H1 (cell line): ENCODE data around the gene CTTNBP2. TPM values are rescaled to one million over a fixed set of nuclear protein-coding genes. Genes with fewer than 3 reads are reported as not detected.

ENCODE experiments used
- CTCF ChIA-PET: fragments of 300-600 bp; sonication (Branson Sonifier 250); formaldehyde crosslinking; loops from one replicate; lab custom pipeline; 2021; ENCODE audit not compliant: partially characterized antibody; lab: Charles Lee
- POLR2A ChIA-PET: fragments of 300-600 bp; sonication (Branson Sonifier 250); formaldehyde crosslinking; loops from one replicate; lab custom pipeline; 2021; ENCODE audit warnings: inconsistent platforms; ENCODE audit not compliant: partially characterized antibody; lab: Charles Lee
- DNase-seq, 2 experiments: peaks; one replicate each; pipeline versions ENCODE4 v3.0.0 to v3.0.0-alpha.2; 2010 to 2022; ENCODE audit warnings: low spot score in 2 of 2, low read depth in 1 of 2, mixed read lengths in 1 of 2
- FAIRE-seq: peaks from 2 replicates; lab custom pipeline; 2011; peaks lifted over from hg19 to GRCh38; lab: Jason Lieb, UNC
- H2AFZ ChIP-seq: 2 replicates; pipeline ENCODE4 v1.8.1; 2012; ENCODE audit warnings: low read length, inconsistent platforms
- H2AK5ac ChIP-seq: 2 replicates; pipeline ENCODE4 v1.6.1; 2013; ENCODE audit warnings: low read depth, low read length
- H2BK120ac ChIP-seq: replicated peaks from 2 replicates; pipeline ENCODE3; 2013; ENCODE audit warnings: low read depth, low read length, inconsistent platforms
- H2BK12ac ChIP-seq: 2 replicates; pipeline ENCODE4 v1.6.1; 2013; ENCODE audit warnings: low read depth, low read length
- H2BK15ac ChIP-seq: 2 replicates; pipeline ENCODE4 v1.6.1; 2013; ENCODE audit warnings: low read length
- H2BK20ac ChIP-seq: 2 replicates; pipeline ENCODE4 v1.6.1; 2013; ENCODE audit warnings: low read length
- H2BK5ac ChIP-seq: 2 replicates; pipeline ENCODE4 v1.6.1; 2013; ENCODE audit warnings: low read depth, low read length
- H3K14ac ChIP-seq: 2 replicates; pipeline ENCODE4 v1.6.1; 2013; ENCODE audit warnings: inconsistent platforms; ENCODE audit not compliant: insufficient read length
- H3K18ac ChIP-seq: 2 replicates; pipeline ENCODE4 v1.6.1; 2013; ENCODE audit warnings: low read length; ENCODE audit errors: extremely low read depth
- H3K23ac ChIP-seq: 2 replicates; pipeline ENCODE4 v1.6.1; 2013; ENCODE audit warnings: inconsistent platforms; ENCODE audit not compliant: insufficient read length
- H3K23me2 ChIP-seq: 2 replicates; pipeline ENCODE4 v1.6.1; 2013; ENCODE audit warnings: low read depth, low read length
- H3K27ac ChIP-seq: 2 replicates; pipeline ENCODE4 v1.6.1; 2011; ENCODE audit warnings: low read depth, low read length, inconsistent platforms
- H3K27me3 ChIP-seq, 4 experiments: replicated peaks in 1 of 4; 1 replicate in 1 of 4; 2 replicates in 3 of 4; pipeline versions ENCODE4 v1.6.1 to v1.8.1; 2011 to 2013; ENCODE audit warnings: low read length in 3 of 4, mild to moderate bottlenecking in 3 of 4, inconsistent platforms in 2 of 4, mixed read lengths in 2 of 4, moderate library complexity in 1 of 4; ENCODE audit not compliant: control insufficient read depth in 3 of 4, insufficient read depth in 3 of 4; ENCODE audit errors: extremely low read depth in 1 of 4
- H3K36me3 ChIP-seq, 4 experiments: 2 replicates each; pipeline versions ENCODE4 v1.6.1 to v1.8.1; 2011 to 2013; ENCODE audit warnings: mild to moderate bottlenecking in 4 of 4, low read length in 3 of 4, moderate library complexity in 2 of 4, control low read depth in 1 of 4, inconsistent platforms in 1 of 4; ENCODE audit not compliant: insufficient read depth in 4 of 4, control insufficient read depth in 2 of 4
- H3K4ac ChIP-seq: replicated peaks from 2 replicates; pipeline ENCODE3; 2013; ENCODE audit warnings: low read length, low read depth, mixed read lengths, inconsistent platforms; ENCODE audit not compliant: insufficient read length
- H3K4me1 ChIP-seq, 4 experiments: replicated peaks in 1 of 4; 1 replicate in 1 of 4; 2 replicates in 3 of 4; pipeline versions ENCODE4 v1.6.1 to v1.8.1; 2011 to 2013; ENCODE audit warnings: low read length in 3 of 4, inconsistent platforms in 2 of 4, mixed read lengths in 1 of 4; ENCODE audit not compliant: insufficient read depth in 4 of 4, control insufficient read depth in 3 of 4
- H3K4me2 ChIP-seq, 2 experiments: 2 replicates each; pipeline versions ENCODE4 v1.6.1 to v1.8.1; 2011 to 2013; ENCODE audit warnings: low read depth in 2 of 2, low read length in 2 of 2, control low read depth in 1 of 2, inconsistent platforms in 1 of 2, mild to moderate bottlenecking in 1 of 2; ENCODE audit not compliant: insufficient read depth in 1 of 2
- H3K4me3 ChIP-seq, 4 experiments: fragments of 200-600, 300-600 bp in 1 of 4; sonication (generic), shearing (Covaris generic), sonication (Bioruptor Twin) in 1 of 4; 2 replicates each; pipeline versions ENCODE4 v1.5.1 to v1.8.1; 2011 to 2016; ENCODE audit warnings: low read length in 4 of 4, low read depth in 3 of 4, control low read depth in 2 of 4, inconsistent platforms in 2 of 4, mild to moderate bottlenecking in 2 of 4, mixed read lengths in 1 of 4, moderate library complexity in 1 of 4; ENCODE audit not compliant: insufficient read depth in 2 of 4; ENCODE audit errors: extremely low read depth in 1 of 4
- H3K56ac ChIP-seq: replicated peaks from 2 replicates; pipeline ENCODE3; 2013; ENCODE audit warnings: low read depth, mild to moderate bottlenecking, mixed read lengths, low read length, inconsistent platforms; ENCODE audit not compliant: insufficient read length
- H3K79me1 ChIP-seq: 2 replicates; pipeline ENCODE4 v1.6.1; 2013; ENCODE audit warnings: low read depth, low read length, control low read depth
- H3K79me2 ChIP-seq, 2 experiments: 2 replicates each; pipeline versions ENCODE4 v1.6.1 to v1.8.1; 2012 to 2013; ENCODE audit warnings: low read length in 2 of 2, mild to moderate bottlenecking in 2 of 2, inconsistent platforms in 1 of 2; ENCODE audit not compliant: insufficient read depth in 2 of 2, control insufficient read depth in 1 of 2
- H3K9ac ChIP-seq, 4 experiments: replicated peaks in 1 of 4; 1 replicate in 1 of 4; 2 replicates in 3 of 4; pipeline versions ENCODE4 v1.6.1 to v1.8.1; 2011 to 2013; ENCODE audit warnings: low read depth in 3 of 4, low read length in 3 of 4, control low read depth in 2 of 4, mild to moderate bottlenecking in 2 of 4, moderate library complexity in 2 of 4, inconsistent platforms in 1 of 4; ENCODE audit errors: extremely low read depth in 1 of 4
- H3K9me3 ChIP-seq, 2 experiments: 2 replicates each; pipeline versions ENCODE4 v1.6.1 to v1.8.1; 2012 to 2013; ENCODE audit warnings: mild to moderate bottlenecking in 2 of 2, moderate library complexity in 2 of 2, control low read depth in 1 of 2, inconsistent platforms in 1 of 2, low read depth in 1 of 2, low read length in 1 of 2, mixed read lengths in 1 of 2; ENCODE audit not compliant: insufficient read depth in 2 of 2
- H4K20me1 ChIP-seq, 2 experiments: replicated peaks in 1 of 2; 2 replicates each; pipeline versions ENCODE3 to v1.8.1; 2011 to 2013; ENCODE audit warnings: inconsistent platforms in 2 of 2, low read length in 2 of 2, mild to moderate bottlenecking in 1 of 2; ENCODE audit not compliant: insufficient read depth in 2 of 2, control insufficient read depth in 1 of 2
- H4K5ac ChIP-seq: 2 replicates; pipeline ENCODE4 v1.6.1; 2013; ENCODE audit warnings: low read length, low read depth, mixed read lengths, inconsistent platforms; ENCODE audit not compliant: insufficient read length
- H4K8ac ChIP-seq: 2 replicates; pipeline ENCODE4 v1.8.0; 2013; ENCODE audit warnings: mild to moderate bottlenecking, moderate library complexity, low read length, inconsistent platforms; ENCODE audit not compliant: insufficient read depth; ENCODE audit errors: extremely low read depth
- H4K91ac ChIP-seq: replicated peaks from 2 replicates; pipeline ENCODE3; 2013; ENCODE audit warnings: low read length, mixed read lengths, inconsistent platforms; ENCODE audit not compliant: insufficient read length
- ASH2L ChIP-seq: fragments of 200-600, 300-600 bp; sonication (generic); IDR thresholded peaks from one replicate; pipeline ENCODE4 v1.7.1; 2017; ENCODE audit warnings: low read length
- CHD2 ChIP-seq: IDR thresholded peaks from 2 replicates; pipeline ENCODE4 v1.6.1; 2012; ENCODE audit warnings: low read length, improper control_type of control experiment
- FOSL1 ChIP-seq: IDR thresholded peaks from 2 replicates; pipeline ENCODE4 v1.6.1; 2011; ENCODE audit warnings: mild to moderate bottlenecking, low read depth, low read length, moderate library complexity; ENCODE audit not compliant: insufficient read depth
- HDAC6 ChIP-seq: IDR thresholded peaks from one replicate; pipeline ENCODE4 v1.7.1; 2012; ENCODE audit warnings: low read depth, mild to moderate bottlenecking, inconsistent platforms, low read length, moderate library complexity
- RAD21 ChIP-seq, 2 experiments: IDR thresholded peaks in 1 of 2; conservative IDR thresholded peaks in 1 of 2; 2 replicates each; pipeline ENCODE4 v1.6.1; 2011; ENCODE audit warnings: low read depth in 2 of 2, low read length in 2 of 2, improper control_type of control experiment in 1 of 2, inconsistent platforms in 1 of 2, mild to moderate bottlenecking in 1 of 2, moderate library complexity in 1 of 2
- SIRT6 ChIP-seq: IDR thresholded peaks from one replicate; pipeline ENCODE4 v1.7.1; 2012; ENCODE audit warnings: low read length, inconsistent platforms
- TEAD4 ChIP-seq: IDR thresholded peaks from 2 replicates; pipeline ENCODE4 v1.6.1; 2012; ENCODE audit warnings: low read depth, low read length, inconsistent platforms, mixed read lengths
- USF2 ChIP-seq: IDR thresholded peaks from 2 replicates; pipeline ENCODE4 v1.6.1; 2011; ENCODE audit warnings: low read length, improper control_type of control experiment
- WGBS, 2 experiments: shearing (Covaris generic) in 1 of 2; methylation state at CpG; one replicate each; pipeline versions ENCODE4 v1.1.6 to v1.1.7; 2013 to 2015; ENCODE audit warnings: low lambda C conversion rate in 2 of 2, mixed read lengths in 2 of 2, inconsistent platforms in 1 of 2, low coverage in 1 of 2, missing lambda C conversion rate in 1 of 2; ENCODE audit not compliant: insufficient replicate concordance in 2 of 2, insufficient coverage in 1 of 2, insufficient read length in 1 of 2; ENCODE audit errors: extremely low coverage in 1 of 2, missing lambda C conversion rate in 1 of 2; 5-methylcytosine and 5-hydroxymethylcytosine counted together
- polyA plus RNA-seq, 7 experiments: library from polyadenylated mRNA; depleted of rRNA in 3 of 7; stranded (reverse) in 5 of 7; unstranded in 2 of 7; fragments of >200 nt in 5 of 7; fragments of 200-250 nt in 2 of 7; gene quantifications; 1 replicate in 5 of 7; 2 replicates in 1 of 7; 4 replicates in 1 of 7; pipeline versions ENCODE4 v1.2.1 to v1.2.3, GENCODE V29; 2011 to 2013; ENCODE audit warnings: missing spikeins in 2 of 7, mixed read lengths in 2 of 7
- total RNA-seq: library from RNA; stranded (reverse); fragmentation: NEBNext Ultra II Directional; extraction: Animal tissue kit (Norgen Biotek cat#: 25700); gene quantifications from 2 replicates; pipeline ENCODE4 v1.2.1, GENCODE V29; 2021

CTTNBP2 gene
- total and polyA plus RNA-seq, 2 of the 8 experiments (the other 6 are each of a cell fraction or from before 2014, with no cell fraction given), result 15.3 to 35.1 TPM

- no peaks in the 10 kb centered on the region; the same call in 1 of the 2 replicates for H3K79me1 ChIP-seq
- no peak overlapping the region for H2BK15ac ChIP-seq
- H3K56ac ChIP-seq, result no peak overlapping the region
- peaks cover 0 to 8% (median 4%) of the 10 kb centered on the region in 4 experiments; a peak in 4 of 7 replicates for H3K4me1 ChIP-seq
- ChIA-PET CTCF (interaction anchor here (0.6 to 1.4 kb wide), 3 partner anchors 11 to 29 kb away, joined by 3 to 4 read pairs (median 3); no protein-coding TSS in a partner anchor), POLR2A (interaction anchor here (1.1 kb wide), 1 partner anchor 9 kb away, joined by 5 read pairs; no protein-coding TSS in a partner anchor)
- H3K14ac ChIP-seq, result no peak overlapping the region
- no peak overlapping the region for H3K23ac ChIP-seq
- 92% methylated on average over 1 of the region's 1 CpG; no CpG with 5 or more reads in 1 of the 2 experiments for WGBS, 2 experiments
- no peak overlapping the region for H2BK120ac ChIP-seq
- no peak overlapping the region for H3K4ac ChIP-seq
- H4K5ac ChIP-seq, result no peak overlapping the region
- H4K20me1 ChIP-seq, result no peaks in the 10 kb centered on the region
- TF ChIP-seq FOSL1, result no peak
- TF ChIP-seq TEAD4, result no peak
- TF ChIP-seq HDAC6, result no peak
- no peak for TF ChIP-seq CHD2
- TF ChIP-seq RAD21 (IDR thresholded peaks at IDR 0.05 in 1 of 2, conservative IDR thresholded peaks at IDR 0.05 in 1 of 2; ENCODE audit: low read depth in 2 of 2, low read length in 2 of 2), result no peak
- no peak for TF ChIP-seq USF2
- no peak for TF ChIP-seq SIRT6
- TF ChIP-seq ASH2L, result no peak
- H2BK5ac ChIP-seq, result no peak overlapping the region
- no peaks in the 10 kb centered on the region for H3K23me2 ChIP-seq
- no peak overlapping the region for H3K9ac ChIP-seq
- no peak overlapping the region for H2BK12ac ChIP-seq
- H3K4me2 ChIP-seq, result no peak overlapping the region
- no peak overlapping the region for H2AFZ ChIP-seq
- H4K8ac ChIP-seq, result no peak overlapping the region
- no peak overlapping the region for H2BK20ac ChIP-seq
- H3K9me3 ChIP-seq, result no peaks in the 10 kb centered on the region
- H3K4me3 ChIP-seq, result no peak overlapping the region
- no peak overlapping the region for H3K18ac ChIP-seq
- peaks cover 0 to 72% of the 10 kb centered on the region in 2 experiments; a peak in 2 of 4 replicates for H3K79me2 ChIP-seq
- no peak for DNase-seq
- no peaks in the 10 kb centered on the region for H3K36me3 ChIP-seq
- no peaks in the 10 kb centered on the region for H3K27me3 ChIP-seq
- no peak overlapping the region for H2AK5ac ChIP-seq
- FAIRE-seq, result no peak
- no peak overlapping the region for H4K91ac ChIP-seq
- H3K27ac ChIP-seq, result no peak overlapping the region
Observed at GRCh38 chr7:117800841-117801240, 72.4 kb downstream of the CTTNBP2 start.
